ENCODE results near the gene PLEKHG5. TPM values are rescaled to one million over a fixed set of nuclear protein-coding genes. Genes with fewer than 3 reads are reported as not detected.

The PLEKHG5 gene
- polyA plus RNA-seq, 3 donors = 0.03 TPM; not detected in 2

DNA sequence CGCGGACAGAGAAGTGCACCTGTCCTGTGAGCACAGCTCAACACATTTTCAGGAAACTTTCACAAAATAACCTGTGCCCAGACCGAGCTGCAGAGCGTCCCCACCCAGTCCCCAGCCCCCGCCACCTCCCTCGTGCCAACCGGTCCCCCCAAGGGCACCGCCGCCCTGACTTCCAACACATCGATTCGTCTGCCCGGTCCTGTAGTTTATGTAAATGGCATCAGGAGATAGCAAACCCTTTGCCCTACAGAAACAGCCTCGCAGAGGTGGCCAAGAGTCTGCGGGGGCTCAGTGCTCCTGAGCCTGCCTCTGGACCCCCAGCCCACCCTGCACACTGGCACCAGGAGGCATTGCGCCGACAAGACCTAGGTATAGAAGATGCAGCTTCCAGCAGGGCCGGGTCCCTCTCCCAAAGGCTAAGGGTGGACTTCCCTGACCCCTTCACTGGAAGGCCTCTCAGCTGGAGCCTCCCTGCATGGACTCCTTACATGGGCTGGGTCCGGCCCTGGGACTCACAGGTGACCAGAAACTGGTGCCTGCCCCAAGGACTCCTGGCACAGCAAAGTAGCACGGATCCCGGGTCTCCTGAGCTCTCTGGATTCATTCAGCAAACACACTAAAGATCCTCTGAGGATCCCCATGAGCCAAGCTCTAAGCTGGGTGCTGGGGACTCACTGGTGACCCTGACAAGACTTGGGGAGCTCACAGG, 6.6 kb upstream of the PLEKHG5 start:
- Histone ChIP-seq H3K4me3 (replicated peaks in 1 of 3; ENCODE audit: low read depth in 2 of 3, low read length in 3 of 3) (no peak overlapping the region), H3K4me1 (ENCODE audit: control insufficient read depth in 1 of 2, insufficient read depth in 2 of 2, low read length in 2 of 2) (no peaks in the 10 kb centered on the region), H4K20me1 (ENCODE audit: insufficient read depth, low read length) (no peaks in the 10 kb centered on the region), H3K36me3 (replicated peaks in 1 of 2; ENCODE audit: control insufficient read depth in 1 of 2, insufficient read depth in 2 of 2, low read length in 2 of 2) (no peaks in the 10 kb centered on the region), H3K4me2 (replicated peaks; ENCODE audit: extremely low read depth, low read length, poor library complexity, severe bottlenecking) (peak overlapping the region; percentile 23), H3K9ac (ENCODE audit: insufficient read depth, low read length, poor library complexity, severe bottlenecking) (no peak overlapping the region), H3K27me3 (ENCODE audit: control insufficient read depth in 2 of 2, insufficient read depth in 2 of 2, low read length in 2 of 2) (peaks cover 7 to 39% of the 10 kb centered on the region in 2 donors), H3K27ac (ENCODE audit: low read depth in 1 of 2, low read length in 2 of 2) (no peak overlapping the region), H3K79me2 (ENCODE audit: insufficient read depth, low read length) (no peaks in the 10 kb centered on the region), H3K9me3 (replicated peaks in 1 of 2; ENCODE audit: control insufficient read depth in 1 of 2, insufficient read depth in 1 of 2, low read length in 2 of 2) (peaks cover 0 to 4% of the 10 kb centered on the region in 2 donors), H2AFZ (ENCODE audit: insufficient read depth, low read depth, low read length, poor library complexity, severe bottlenecking) (no peak overlapping the region)
- TF ChIP-seq CTCF (IDR thresholded peaks at IDR 0.05) = no peak
- Mint-ChIP-seq H3K4me1 (peaks cover 6% of the 10 kb centered on the region), H3K4me3 (peak overlapping the region; percentile 41 to 79), H3K36me3 (peaks cover 0 to 3% of the 10 kb centered on the region in 2 donors), H3K27ac (no peak overlapping the region), H3K27me3 (ENCODE audit: low read depth in 3 of 3) (peaks cover 47 to 54% (median 49%) of the 10 kb centered on the region in 3 donors), H3K9me3 (peaks cover 0 to 6% (median 2%) of the 10 kb centered on the region in 7 donors)
- no peak for DNase-seq
- intact Hi-C loops (cut with micrococcal nuclease) = no loop called here
- WGBS (ENCODE audit: insufficient coverage) = 65% methylated on average over 11 of the region's 20 CpGs

DNA sequence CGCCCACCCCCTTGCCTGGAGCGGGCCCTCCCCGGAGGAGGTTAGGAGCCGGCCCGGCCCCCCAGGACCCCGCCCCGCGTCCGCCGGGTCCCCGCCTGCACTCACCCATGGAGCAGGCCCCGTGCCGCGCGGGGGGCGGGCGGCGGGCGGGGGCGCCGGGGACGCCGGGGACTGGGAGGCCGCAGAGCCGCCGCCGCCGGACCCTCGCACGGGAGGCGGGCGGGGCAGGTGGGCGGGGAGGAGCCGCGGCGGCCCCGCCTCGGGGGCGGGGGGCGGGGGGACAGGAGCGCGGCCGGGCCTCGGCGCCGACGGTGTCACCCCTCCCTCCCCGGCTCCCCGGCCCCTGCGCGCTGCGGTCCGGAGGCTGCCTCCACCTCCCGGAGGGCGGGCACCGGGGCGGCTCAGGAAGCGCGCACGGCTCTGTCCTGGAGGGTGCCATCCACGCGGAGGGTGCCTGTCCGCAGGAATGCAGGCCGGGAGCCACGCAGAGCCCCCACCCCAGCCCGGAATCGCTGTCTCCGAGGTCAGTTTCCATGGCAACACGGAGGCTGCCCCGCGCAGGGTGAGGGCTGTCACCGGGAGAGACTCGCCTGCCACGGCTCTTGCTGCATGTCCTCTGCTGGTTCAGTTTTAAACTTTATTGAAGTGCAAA, 5.9 kb upstream of the PLEKHG5 start:
- peaks cover 51 to 61% (median 56%) of the 10 kb centered on the region in 3 donors for H3K27me3 Mint-ChIP-seq (ENCODE audit: low read depth in 3 of 3)
- Histone ChIP-seq H2AFZ (ENCODE audit: insufficient read depth, low read depth, low read length, poor library complexity, severe bottlenecking) (no peak overlapping the region), H3K27ac (ENCODE audit: low read depth in 1 of 2, low read length in 2 of 2) (no peak overlapping the region), H3K27me3 (ENCODE audit: control insufficient read depth in 2 of 2, insufficient read depth in 2 of 2, low read length in 2 of 2) (peaks cover 7 to 39% of the 10 kb centered on the region in 2 donors), H3K79me2 (ENCODE audit: insufficient read depth, low read length) (no peaks in the 10 kb centered on the region), H3K9me3 (replicated peaks in 1 of 2; ENCODE audit: control insufficient read depth in 1 of 2, insufficient read depth in 1 of 2, low read length in 2 of 2) (peaks cover 0 to 4% of the 10 kb centered on the region in 2 donors), H3K4me3 (replicated peaks in 1 of 3; ENCODE audit: low read depth in 2 of 3, low read length in 3 of 3) (no peak overlapping the region), H3K4me1 (ENCODE audit: control insufficient read depth in 1 of 2, insufficient read depth in 2 of 2, low read length in 2 of 2) (no peaks in the 10 kb centered on the region), H3K36me3 (replicated peaks in 1 of 2; ENCODE audit: control insufficient read depth in 1 of 2, insufficient read depth in 2 of 2, low read length in 2 of 2) (no peaks in the 10 kb centered on the region), H3K9ac (ENCODE audit: insufficient read depth, low read length, poor library complexity, severe bottlenecking) (no peak overlapping the region), H4K20me1 (ENCODE audit: insufficient read depth, low read length) (no peaks in the 10 kb centered on the region), H3K4me2 (replicated peaks; ENCODE audit: extremely low read depth, low read length, poor library complexity, severe bottlenecking) (peak overlapping the region; percentile 23)
- TF ChIP-seq CTCF (IDR thresholded peaks at IDR 0.05) = no peak
- H3K9me3 Mint-ChIP-seq = peaks cover 0 to 9% (median 2%) of the 10 kb centered on the region in 7 donors
- peaks cover 6% of the 10 kb centered on the region for H3K4me1 Mint-ChIP-seq
- intact Hi-C loops (cut with micrococcal nuclease) = no loop called here
- H3K36me3 Mint-ChIP-seq = peaks cover 0 to 3% of the 10 kb centered on the region in 2 donors
- H3K4me3 Mint-ChIP-seq = peak overlapping the region; percentile 41 to 79
- WGBS (ENCODE audit: insufficient coverage) = under 1% methylated on average over 71 of the region's 74 CpGs
- H3K27ac Mint-ChIP-seq = no peak overlapping the region
- DNase-seq = no peak

Data from CD14-positive monocyte (primary cell).